ENCODE results near the gene AHDC1.
"Not testable (repeated sequence)": the region's sequence is repeated elsewhere in the genome, so short reads cannot be mapped to it uniquely, and the experiment has no call there.

Gene AHDC1

GRCh38 chr1:27560268-27561123 is 43.4 kb downstream of the AHDC1 start:
- H3K4me3 ChIP-seq (ENCODE audit: low read length), result no peak overlapping the region
- no peak for DNase-seq (ENCODE audit: low read depth, low spot score)

- no peak overlapping the region for H3K4me3 ChIP-seq (ENCODE audit: low read length)
- no peak for DNase-seq (ENCODE audit: low read depth, low spot score)
These were observed 44.4 kb downstream of the AHDC1 start for GRCh38 chr1:27559466-27560030.

GRCh38 chr1:27557596-27558340 is 46.2 kb downstream of the AHDC1 start:
- no peak for DNase-seq (ENCODE audit: low read depth, low spot score)
- no peak overlapping the region for H3K4me3 ChIP-seq (ENCODE audit: low read length)

- DNase-seq (ENCODE audit: low read depth, low spot score), result peak; percentile 60
- no peak overlapping the region for H3K4me3 ChIP-seq (ENCODE audit: low read length)
These were observed 47.0 kb downstream of the AHDC1 start for GRCh38 chr1:27556781-27557595.

GRCh38 chr1:27556435-27556780 is 47.5 kb downstream of the AHDC1 start:
- no peak for DNase-seq (ENCODE audit: low read depth, low spot score)
- H3K4me3 ChIP-seq (ENCODE audit: low read length), result no peak overlapping the region

GRCh38 chr1:27555700-27556424 is 48.1 kb downstream of the AHDC1 start:
- H3K4me3 ChIP-seq (ENCODE audit: low read length), result no peak overlapping the region

GRCh38 chr1:27554759-27555699 is 48.9 kb downstream of the AHDC1 start:
- no peak for DNase-seq (ENCODE audit: low read depth, low spot score)
- H3K4me3 ChIP-seq (ENCODE audit: low read length), result no peak overlapping the region

More at GRCh38 chr1:27555700-27556424, 48.1 kb downstream of the AHDC1 start:
- DNase-seq (ENCODE audit: low read depth, low spot score), result peak; percentile 63

GRCh38 chr1:27554293-27554692 is 49.7 kb downstream of the AHDC1 start:
- DNase-seq (ENCODE audit: low read depth, low spot score), result no peak

GRCh38 chr1:27553823-27554222 is 50.1 kb downstream of the AHDC1 start:
- not testable (repeated sequence) for DNase-seq (ENCODE audit: low read depth, low spot score)

More at GRCh38 chr1:27554293-27554692, 49.7 kb downstream of the AHDC1 start:
- no peak overlapping the region for H3K4me3 ChIP-seq (ENCODE audit: low read length)

GRCh38 chr1:27552911-27553420 is 51.0 kb downstream of the AHDC1 start:
- DNase-seq (ENCODE audit: low read depth, low spot score), result no peak

More at GRCh38 chr1:27553823-27554222, 50.1 kb downstream of the AHDC1 start:
- not testable (repeated sequence) for H3K4me3 ChIP-seq (ENCODE audit: low read length)

GRCh38 chr1:27551953-27552312 is 52.0 kb downstream of the AHDC1 start:
- DNase-seq (ENCODE audit: low read depth, low spot score), result no peak

More at GRCh38 chr1:27552911-27553420, 51.0 kb downstream of the AHDC1 start:
- H3K4me3 ChIP-seq (ENCODE audit: low read length), result no peak overlapping the region

GRCh38 chr1:27551170-27551952 is 52.6 kb downstream of the AHDC1 start:
- no peak for DNase-seq (ENCODE audit: low read depth, low spot score)
- H3K4me3 ChIP-seq (ENCODE audit: low read length), result no peak overlapping the region

More at GRCh38 chr1:27551953-27552312, 52.0 kb downstream of the AHDC1 start:
- H3K4me3 ChIP-seq (ENCODE audit: low read length), result no peak overlapping the region

GRCh38 chr1:27550510-27551169 is 53.3 kb downstream of the AHDC1 start:
- no peak for DNase-seq (ENCODE audit: low read depth, low spot score)
- H3K4me3 ChIP-seq (ENCODE audit: low read length), result no peak overlapping the region

GRCh38 chr1:27549807-27550408 is 54.0 kb downstream of the AHDC1 start:
- H3K4me3 ChIP-seq (ENCODE audit: low read length), result no peak overlapping the region
- no peak for DNase-seq (ENCODE audit: low read depth, low spot score)

GRCh38 chr1:27548858-27549719 is 54.9 kb downstream of the AHDC1 start:
- no peak overlapping the region for H3K4me3 ChIP-seq (ENCODE audit: low read length)
- no peak for DNase-seq (ENCODE audit: low read depth, low spot score)
